GM18909 (cell line): ENCODE results near the gene ACTR3.

Experiments
- ATAC-seq: cut with Tn5 transposase; IDR thresholded peaks from one replicate; pipeline ENCODE4 v1.9.1; 2021; ENCODE audit warnings: mild to moderate bottlenecking; ENCODE audit not compliant: unreplicated experiment, poor library complexity

The ACTR3 gene

GRCh38 chr2:113962692-113963480 lies 73.0 kb downstream of the ACTR3 start:
- no peak for ATAC-seq

- no peak for ATAC-seq
Measured at GRCh38 chr2:113963965-113964364, 74.1 kb downstream of the ACTR3 start.

- ATAC-seq: no peak
Measured at GRCh38 chr2:113964436-113964835, 74.5 kb downstream of the ACTR3 start.

GRCh38 chr2:113965228-113965627 lies 75.3 kb downstream of the ACTR3 start:
- ATAC-seq: no peak

GRCh38 chr2:113965644-113966043 lies 75.8 kb downstream of the ACTR3 start:
- ATAC-seq: peak; percentile 88

GRCh38 chr2:113966171-113966570 lies 76.3 kb downstream of the ACTR3 start:
- ATAC-seq: no peak

- ATAC-seq: peak; percentile 57
Measured at GRCh38 chr2:113966832-113967231, 76.9 kb downstream of the ACTR3 start.

- ATAC-seq: no peak
Measured at GRCh38 chr2:113967272-113967671, 77.4 kb downstream of the ACTR3 start.

GRCh38 chr2:113972766-113973165 lies 82.9 kb downstream of the ACTR3 start:
- no peak for ATAC-seq

GRCh38 chr2:113973810-113974209 lies 83.9 kb downstream of the ACTR3 start:
- no peak for ATAC-seq

GRCh38 chr2:113974727-113975126 lies 84.8 kb downstream of the ACTR3 start:
- no peak for ATAC-seq

GRCh38 chr2:113976277-113976928 lies 86.5 kb downstream of the ACTR3 start:
- ATAC-seq: no peak

- no peak for ATAC-seq
Measured at GRCh38 chr2:113977060-113977659, 87.3 kb downstream of the ACTR3 start.

- no peak for ATAC-seq
Measured at GRCh38 chr2:113977660-113978523, 88.0 kb downstream of the ACTR3 start.

- no peak for ATAC-seq
Measured at GRCh38 chr2:113978524-113979190, 88.8 kb downstream of the ACTR3 start.

- no peak for ATAC-seq
Measured at GRCh38 chr2:113979191-113980128, 89.6 kb downstream of the ACTR3 start.

GRCh38 chr2:113980946-113981345 lies 91.1 kb downstream of the ACTR3 start:
- no peak for ATAC-seq

- ATAC-seq: no peak
Measured at GRCh38 chr2:113981404-113982134, 91.7 kb downstream of the ACTR3 start.
